Endothelial cell of umbilical vein (primary cell): ENCODE results near the gene AMZ1. TPM values are rescaled to one million over a fixed set of nuclear protein-coding genes. Genes with fewer than 3 reads are reported as not detected.

Experiments
- BruUV-seq: library from RNA; stranded (reverse); fragments of 400-500 nt; replicated peaks from 2 replicates; lab custom pipeline; 2021; lab: Mats Ljungman, UMichigan
- CTCF ChIA-PET: fragments of 300-600, 350-600 bp; sonication (Branson Sonifier 250); formaldehyde crosslinking; loops from one replicate; lab custom pipeline; 2021; ENCODE audit warnings: antibody characterized with exemption, inconsistent platforms; lab: Charles Lee
- POLR2A ChIA-PET: fragments of 300-600, 350-600 bp; sonication (Branson Sonifier 250); formaldehyde crosslinking; loops from one replicate; lab custom pipeline; 2021; ENCODE audit warnings: antibody characterized with exemption, inconsistent platforms; lab: Charles Lee
- DNase-seq: peaks from one replicate; pipeline ENCODE4 v3.0.0-alpha.2; 2011; ENCODE audit warnings: low read depth, low spot score
- FAIRE-seq: peaks from 2 replicates; lab custom pipeline; 2011; peaks lifted over from hg19 to GRCh38; lab: Jason Lieb, UNC
- H2AFZ ChIP-seq: 2 replicates; pipeline ENCODE4 v1.6.0; 2012; ENCODE audit warnings: low read depth, low read length, control low read depth, inconsistent platforms
- H3K27ac ChIP-seq: 2 replicates; pipeline ENCODE4 v1.5.1; 2011; ENCODE audit warnings: low read depth, mild to moderate bottlenecking, control low read depth, low read length, moderate library complexity; ENCODE audit not compliant: insufficient read depth
- H3K27me3 ChIP-seq, 2 experiments: 2 replicates each; pipeline versions ENCODE4 v1.6.0 to v1.6.1; 2011; ENCODE audit warnings: low read length in 2 of 2, mixed read lengths in 1 of 2; ENCODE audit not compliant: control insufficient read depth in 2 of 2, insufficient read depth in 2 of 2
- H3K36me3 ChIP-seq, 2 experiments: 2 replicates in 1 of 2; 3 replicates in 1 of 2; pipeline ENCODE4 v1.5.1; 2011; ENCODE audit warnings: low read length in 2 of 2, mild to moderate bottlenecking in 1 of 2, moderate library complexity in 1 of 2; ENCODE audit not compliant: control insufficient read depth in 2 of 2, insufficient read depth in 2 of 2; ENCODE audit errors: extremely low read depth in 1 of 2
- H3K4me1 ChIP-seq: 3 replicates; pipeline ENCODE4 v1.5.1; 2011; ENCODE audit warnings: mild to moderate bottlenecking, low read length; ENCODE audit not compliant: control insufficient read depth, insufficient read depth; ENCODE audit errors: extremely low read depth
- H3K4me2 ChIP-seq: 2 replicates; pipeline ENCODE4 v1.6.1; 2011; ENCODE audit warnings: low read length, control low read depth, mixed read lengths; ENCODE audit not compliant: insufficient read depth
- H3K4me3 ChIP-seq, 3 experiments: fragments of 200-600 bp in 1 of 3; sonication (generic), shearing (Covaris generic) in 1 of 3; replicated peaks in 1 of 3; 2 replicates each; pipeline ENCODE4 v1.5.1; 2011 to 2016; ENCODE audit warnings: control low read depth in 3 of 3, low read length in 3 of 3, mild to moderate bottlenecking in 2 of 3, inconsistent platforms in 1 of 3, low read depth in 1 of 3, moderate library complexity in 1 of 3; ENCODE audit not compliant: insufficient read depth in 1 of 3
- H3K79me2 ChIP-seq: 2 replicates; pipeline ENCODE4 v1.6.0; 2012; ENCODE audit warnings: low read length, inconsistent platforms; ENCODE audit not compliant: control insufficient read depth, insufficient read depth
- H3K9ac ChIP-seq: replicated peaks from 2 replicates; pipeline ENCODE3; 2011; ENCODE audit warnings: low read length, control low read depth; ENCODE audit not compliant: insufficient read depth; ENCODE audit errors: extremely low read depth
- H3K9me1 ChIP-seq: replicated peaks from 3 replicates; pipeline ENCODE4 v1.6.0; 2011; ENCODE audit warnings: mild to moderate bottlenecking, low read length; ENCODE audit not compliant: control insufficient read depth, insufficient read depth; ENCODE audit errors: extremely low read depth
- H3K9me3 ChIP-seq: replicated peaks from 2 replicates; pipeline ENCODE4 v1.5.1; 2012; ENCODE audit warnings: low read length, inconsistent platforms; ENCODE audit not compliant: control insufficient read depth, insufficient read depth
- H4K20me1 ChIP-seq: replicated peaks from 2 replicates; pipeline ENCODE3; 2011; ENCODE audit warnings: mild to moderate bottlenecking, low read length; ENCODE audit not compliant: control insufficient read depth, insufficient read depth; ENCODE audit errors: extremely low read depth
- CTCF ChIP-seq, 2 donors: IDR thresholded peaks; 1 replicate in 1 of 2; 2 replicates in 1 of 2; pipeline ENCODE4 v1.5.1; 2011; ENCODE audit warnings: low read length in 2 of 2, mild to moderate bottlenecking in 2 of 2, moderate library complexity in 2 of 2, control low read depth in 1 of 2, inconsistent platforms in 1 of 2, low read depth in 1 of 2; ENCODE audit not compliant: insufficient read depth in 1 of 2; ENCODE audit errors: extremely low read depth in 1 of 2
- EZH2 ChIP-seq: IDR thresholded peaks from 2 replicates; pipeline ENCODE4 v1.6.1; 2012; ENCODE audit warnings: borderline replicate concordance, low read depth, mild to moderate bottlenecking, moderate library complexity, low read length, inconsistent platforms; ENCODE audit not compliant: severe bottlenecking
- FOS ChIP-seq: IDR thresholded peaks from 2 replicates; pipeline ENCODE4 v1.6.1; 2011; ENCODE audit warnings: mild to moderate bottlenecking, low read length, moderate library complexity, borderline replicate concordance; ENCODE audit not compliant: insufficient read depth
- GATA2 ChIP-seq: IDR thresholded peaks from 2 replicates; pipeline ENCODE4 v1.7.0; 2011; ENCODE audit warnings: low read depth, mild to moderate bottlenecking, moderate library complexity, mixed read lengths, low read length; ENCODE audit not compliant: insufficient read length, insufficient read depth
- JUN ChIP-seq: IDR thresholded peaks from 2 replicates; pipeline ENCODE4 v1.6.1; 2011; ENCODE audit warnings: borderline replicate concordance, low read depth; ENCODE audit not compliant: insufficient read length, insufficient read depth
- MAX ChIP-seq: IDR thresholded peaks from 2 replicates; pipeline ENCODE4 v1.6.1; 2011; ENCODE audit not compliant: insufficient read depth, insufficient read length
- MYC ChIP-seq: IDR thresholded peaks from one replicate; pipeline ENCODE4 v1.6.1; 2011; ENCODE audit warnings: mild to moderate bottlenecking, low read depth, low read length
- POLR2A ChIP-seq: IDR thresholded peaks from 2 replicates; pipeline ENCODE4 v1.6.1; 2012; ENCODE audit warnings: low read depth, mild to moderate bottlenecking, control low read depth, low read length
- POLR2AphosphoS5 ChIP-seq: IDR thresholded peaks from 2 replicates; pipeline ENCODE4 v1.6.1; 2012; ENCODE audit warnings: low read depth, mild to moderate bottlenecking, control low read depth, low read length, moderate library complexity; ENCODE audit not compliant: insufficient read depth
- dilution Hi-C: fragments of 300-500 bp; cut with MboI; formaldehyde crosslinking; loops from one replicate; pipeline ENCODE4 v1.15.0; 2019; ENCODE audit warnings: low sequenced_read_pairs; ENCODE audit not compliant: extremely low pct_ligation_motif_present
- intact Hi-C: fragments of 100-400 bp; cut with micrococcal nuclease; formaldehyde crosslinking; loops from one replicate; pipeline ENCODE4 v1.10.0; 2022
- polyA plus RNA-seq, 4 experiments: library from polyadenylated mRNA; depleted of rRNA in 3 of 4; stranded (reverse) in 3 of 4; unstranded in 1 of 4; fragments of >200 nt; gene quantifications; 2 replicates each; pipeline versions ENCODE4 v1.2.1 to v1.2.3, GENCODE V29; 2011 to 2012; ENCODE audit warnings: missing spikeins in 1 of 4
- total RNA-seq: library from RNA; stranded (reverse); gene quantifications from 2 replicates; pipeline ENCODE4 v1.2.3, GENCODE V29; 2021

AMZ1 gene
- total and polyA plus RNA-seq, 2 donors (not counting 3 experiments of a cell fraction or from before 2014, with no cell fraction given) = not detected

DNA sequence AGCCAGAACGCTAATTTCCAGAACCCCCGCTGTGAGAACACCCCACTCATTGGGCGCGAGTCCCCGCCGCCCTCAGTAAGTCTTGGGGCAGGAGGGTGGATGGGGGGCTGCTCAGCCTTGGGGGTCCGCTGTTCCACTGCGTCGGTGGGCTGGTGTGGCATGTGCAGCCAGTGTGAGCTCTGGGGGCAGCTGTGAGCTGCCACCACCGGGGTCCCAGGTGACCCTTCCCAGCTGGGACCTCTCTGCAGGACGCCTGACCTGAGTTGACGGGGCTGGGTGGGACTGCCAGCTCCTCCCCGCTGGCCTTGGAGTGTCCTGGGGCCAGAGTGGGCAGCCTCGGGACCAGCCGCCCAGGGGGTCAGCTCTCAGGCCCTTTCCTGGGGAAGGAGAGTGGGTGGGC lies 29.1 kb upstream of the AMZ1 start:
- no peaks in the 10 kb centered on the region for H3K27me3 ChIP-seq
- FAIRE-seq (no peak), DNase-seq (no peak)
- H3K9me1 ChIP-seq = no peaks in the 10 kb centered on the region
- intact Hi-C loops (no loop called here), dilution Hi-C loops (no loop called here)
- no TSS peak for BruUV-seq
- no peaks in the 10 kb centered on the region for H4K20me1 ChIP-seq
- H3K27ac ChIP-seq = no peak overlapping the region
- no peak overlapping the region for H2AFZ ChIP-seq
- no peak overlapping the region for H3K4me3 ChIP-seq
- ChIA-PET CTCF (no interaction called here), POLR2A (interaction anchor here (0.6 kb wide), 1 partner anchor 30 kb away, joined by 4 read pairs; no protein-coding TSS in a partner anchor)
- H3K36me3 ChIP-seq = peaks cover 7 to 43% of the 10 kb centered on the region in 2 experiments
- H3K79me2 ChIP-seq = no peaks in the 10 kb centered on the region
- H3K4me1 ChIP-seq = peaks cover 14% of the 10 kb centered on the region
- no peak overlapping the region for H3K9ac ChIP-seq
- H3K4me2 ChIP-seq = no peak overlapping the region
- H3K9me3 ChIP-seq = no peaks in the 10 kb centered on the region
- TF ChIP-seq EZH2 (no peak), POLR2AphosphoS5 (no peak), GATA2 (no peak), POLR2A (no peak), JUN (no peak), CTCF (IDR thresholded peaks at IDR 0.05; ENCODE audit: extremely low read depth in 1 of 2, insufficient read depth in 1 of 2, low read depth in 1 of 2, low read length in 2 of 2) (no peak), MAX (no peak), MYC (no peak), FOS (no peak)
